GM12864 (cell line): ENCODE data around the gene FNBP1L.
"Not testable (repeated sequence)": the region's sequence is repeated elsewhere in the genome, so short reads cannot be mapped to it uniquely, and the experiment has no call there.

Source experiments
- DNase-seq: peaks from one replicate; pipeline ENCODE4 v3.0.0-alpha.2; 2011; ENCODE audit warnings: low read depth
- H3K4me3 ChIP-seq: 2 replicates; pipeline ENCODE4 v1.5.1; 2011; ENCODE audit warnings: mild to moderate bottlenecking, low read depth, low read length, control low read depth
- TF ChIP-seq, protein P1 (sequence below): IDR thresholded peaks from 2 replicates; pipeline ENCODE4 v1.5.1; 2011; ENCODE audit warnings: low read depth, mild to moderate bottlenecking, moderate library complexity, low read length, control low read depth, inconsistent platforms; ENCODE audit errors: missing control alignments

Gene FNBP1L

DNA sequence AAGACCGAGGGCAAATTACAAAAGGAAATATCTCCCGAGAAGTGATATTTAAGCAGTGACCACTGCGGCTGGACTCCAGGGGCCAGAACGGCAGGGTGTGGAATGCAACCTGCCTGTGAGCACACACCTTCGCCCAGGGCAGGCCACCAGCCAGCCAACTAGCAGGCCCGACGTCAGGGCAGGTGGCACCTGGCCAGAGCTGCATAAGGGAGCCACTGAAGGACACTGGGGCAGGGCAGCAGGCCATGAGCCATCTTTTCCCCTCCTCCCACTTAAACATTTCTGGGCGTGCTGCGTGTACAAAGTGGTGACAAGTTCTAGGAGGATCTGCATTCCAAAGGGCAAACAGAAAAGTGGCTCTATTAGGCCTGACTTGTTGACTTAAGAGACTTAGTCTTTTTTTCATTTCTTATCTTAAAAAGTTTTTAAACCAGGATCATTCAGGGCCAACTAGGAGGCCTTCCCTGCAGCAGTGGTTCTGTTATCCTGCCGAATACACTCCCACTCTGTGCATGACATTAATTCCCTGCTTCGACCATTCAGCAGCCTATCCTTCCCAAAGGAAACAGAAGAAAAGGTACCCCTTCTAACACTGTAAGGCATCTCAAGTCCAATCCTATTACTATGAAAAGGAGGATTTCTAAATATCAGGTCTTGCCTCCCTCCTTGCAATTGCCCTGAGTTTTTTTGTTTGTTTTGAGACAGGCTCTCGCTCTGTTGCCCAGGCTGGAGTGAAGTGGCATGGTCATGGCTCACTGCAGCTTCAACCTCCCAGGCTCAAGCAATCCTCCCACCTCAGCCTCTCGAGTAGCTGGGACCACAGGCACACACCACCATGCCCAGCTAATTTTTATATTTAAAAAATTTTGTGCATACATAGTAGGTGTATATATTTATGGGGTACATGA, 137.4 kb downstream of the FNBP1L start:
- no peak overlapping the region for H3K4me3 ChIP-seq
- no peak for DNase-seq
- TF ChIP-seq, protein P1, sequence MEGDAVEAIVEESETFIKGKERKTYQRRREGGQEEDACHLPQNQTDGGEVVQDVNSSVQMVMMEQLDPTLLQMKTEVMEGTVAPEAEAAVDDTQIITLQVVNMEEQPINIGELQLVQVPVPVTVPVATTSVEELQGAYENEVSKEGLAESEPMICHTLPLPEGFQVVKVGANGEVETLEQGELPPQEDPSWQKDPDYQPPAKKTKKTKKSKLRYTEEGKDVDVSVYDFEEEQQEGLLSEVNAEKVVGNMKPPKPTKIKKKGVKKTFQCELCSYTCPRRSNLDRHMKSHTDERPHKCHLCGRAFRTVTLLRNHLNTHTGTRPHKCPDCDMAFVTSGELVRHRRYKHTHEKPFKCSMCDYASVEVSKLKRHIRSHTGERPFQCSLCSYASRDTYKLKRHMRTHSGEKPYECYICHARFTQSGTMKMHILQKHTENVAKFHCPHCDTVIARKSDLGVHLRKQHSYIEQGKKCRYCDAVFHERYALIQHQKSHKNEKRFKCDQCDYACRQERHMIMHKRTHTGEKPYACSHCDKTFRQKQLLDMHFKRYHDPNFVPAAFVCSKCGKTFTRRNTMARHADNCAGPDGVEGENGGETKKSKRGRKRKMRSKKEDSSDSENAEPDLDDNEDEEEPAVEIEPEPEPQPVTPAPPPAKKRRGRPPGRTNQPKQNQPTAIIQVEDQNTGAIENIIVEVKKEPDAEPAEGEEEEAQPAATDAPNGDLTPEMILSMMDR: no peak

DNA sequence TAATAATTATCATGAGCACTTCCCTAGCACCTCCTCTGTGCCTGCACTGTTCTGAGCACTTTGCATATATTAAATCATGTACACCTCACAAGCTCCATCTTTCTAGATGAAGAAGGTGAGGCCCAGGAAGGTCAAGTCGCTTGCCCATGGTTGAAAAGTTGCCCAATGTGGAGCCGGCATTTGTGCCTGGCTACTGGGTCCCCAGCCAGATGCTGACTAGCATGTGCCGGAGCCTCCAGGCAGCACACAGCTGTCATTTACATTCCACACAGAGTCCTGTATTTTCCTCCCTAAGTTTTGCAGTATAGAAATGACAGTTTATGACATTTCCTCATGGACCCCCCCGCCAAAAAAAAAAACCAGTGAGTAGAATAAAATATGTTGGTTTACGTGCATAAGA, 139.4 kb downstream of the FNBP1L start:
- TF ChIP-seq, protein P1: no peak
- DNase-seq: no peak
- H3K4me3 ChIP-seq: no peak overlapping the region

DNA sequence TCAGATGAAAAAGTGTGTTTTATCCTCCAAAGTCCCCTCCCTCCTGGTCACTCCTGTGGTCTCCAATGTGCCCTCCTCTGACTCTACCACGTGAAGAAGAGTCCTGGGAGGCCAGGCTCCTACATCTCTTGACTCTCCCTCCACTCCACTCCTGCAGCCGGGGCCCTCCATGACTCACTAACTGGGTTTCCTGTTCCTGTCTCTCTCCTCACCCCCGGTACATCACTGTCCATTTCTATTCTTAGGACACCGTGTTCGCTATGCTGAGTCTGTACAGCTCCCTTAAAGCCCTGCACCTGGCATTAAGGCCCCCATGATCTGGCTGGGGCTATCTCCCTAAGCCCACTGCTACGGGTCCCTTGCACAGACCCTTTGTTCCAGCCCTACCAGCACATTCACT, 140.3 kb downstream of the FNBP1L start:
- TF ChIP-seq, protein P1: no peak
- H3K4me3 ChIP-seq: no peak overlapping the region
- DNase-seq: no peak

DNA sequence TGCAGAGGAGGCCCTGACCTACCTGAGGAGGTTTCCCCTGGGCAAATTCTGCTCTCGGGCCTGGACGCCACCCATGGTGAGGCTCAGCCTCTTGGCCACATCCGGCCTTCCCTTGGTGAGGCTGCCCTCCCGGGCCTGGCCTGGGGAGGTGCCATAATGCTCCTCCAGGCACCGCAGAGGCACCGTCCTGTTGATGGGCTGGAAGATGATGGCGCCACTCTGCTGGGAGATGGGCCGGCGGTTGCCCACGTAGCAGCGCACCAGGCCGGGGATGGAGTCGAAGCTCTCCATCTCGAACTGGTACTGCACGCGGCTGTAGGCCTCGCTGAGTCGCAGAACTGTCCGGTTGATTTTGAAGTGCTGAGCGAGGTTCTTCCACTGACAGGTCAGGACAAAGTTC, 141.0 kb downstream of the FNBP1L start:
- no peak for DNase-seq
- TF ChIP-seq, protein P1: no peak
- H3K4me3 ChIP-seq: no peak overlapping the region

DNA sequence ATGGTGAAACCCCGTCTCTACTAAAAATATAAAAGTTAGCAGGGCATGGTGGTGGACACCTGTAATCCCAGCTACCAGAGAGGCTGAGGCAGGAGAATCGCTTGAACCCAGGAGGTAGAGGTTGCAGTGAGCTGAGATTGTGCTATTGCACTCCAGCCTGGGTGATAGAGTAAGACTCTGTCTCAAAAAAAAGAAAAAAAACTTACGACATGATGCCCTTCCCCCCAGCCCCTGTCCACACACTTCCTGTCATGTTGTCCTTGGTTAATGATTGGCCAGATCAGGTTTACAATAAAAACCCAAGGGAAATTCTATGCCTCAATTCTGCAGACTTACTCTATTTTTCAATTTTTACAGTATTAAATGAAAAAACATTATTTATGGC, 143.4 kb downstream of the FNBP1L start:
- H3K4me3 ChIP-seq, DNase-seq: not testable (repeated sequence)

DNA sequence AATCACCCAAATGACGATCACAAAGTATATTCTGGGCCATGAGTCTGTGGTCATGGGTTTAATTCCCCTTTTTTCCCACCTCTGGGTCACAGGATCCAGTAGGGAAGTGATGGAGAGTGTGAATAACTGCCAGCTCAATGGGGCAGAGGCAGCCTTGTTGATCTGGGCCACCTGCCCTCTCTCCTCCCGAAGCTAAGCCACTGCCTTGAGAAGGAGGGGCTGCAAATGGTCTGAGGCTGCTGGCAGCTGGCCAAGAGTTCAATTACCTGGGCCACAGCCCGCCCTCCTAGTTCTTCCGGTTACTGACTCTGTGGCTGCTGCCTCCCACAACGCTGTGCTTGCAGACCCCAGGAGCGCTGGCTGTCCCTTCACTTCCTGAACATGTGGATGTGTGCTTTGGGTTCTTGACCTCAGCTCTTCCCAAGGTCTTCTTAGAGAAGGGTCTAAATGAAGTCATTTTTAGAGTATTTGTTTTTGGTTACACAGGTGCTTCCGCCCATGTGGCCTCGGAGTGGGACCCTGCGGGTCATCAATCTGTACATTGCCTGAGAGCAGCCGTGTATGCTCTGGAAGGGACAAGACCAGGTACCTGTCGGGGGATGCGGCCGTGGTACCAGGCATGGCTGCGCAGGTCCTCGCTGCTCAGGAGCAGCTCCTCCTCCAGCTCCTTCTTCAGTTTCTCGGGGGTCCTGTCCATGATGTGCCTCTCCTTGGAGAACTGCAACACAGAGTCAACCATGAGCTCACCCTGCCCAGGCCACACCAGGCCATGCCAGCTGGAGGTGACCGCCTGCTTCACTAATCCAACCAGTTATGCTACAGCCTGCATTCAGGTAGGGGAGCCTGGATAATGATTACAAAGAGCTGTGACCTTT, 144.0 kb downstream of the FNBP1L start:
- TF ChIP-seq, protein P1: no peak
- H3K4me3 ChIP-seq: no peak overlapping the region
- DNase-seq: peak; percentile 58

DNA sequence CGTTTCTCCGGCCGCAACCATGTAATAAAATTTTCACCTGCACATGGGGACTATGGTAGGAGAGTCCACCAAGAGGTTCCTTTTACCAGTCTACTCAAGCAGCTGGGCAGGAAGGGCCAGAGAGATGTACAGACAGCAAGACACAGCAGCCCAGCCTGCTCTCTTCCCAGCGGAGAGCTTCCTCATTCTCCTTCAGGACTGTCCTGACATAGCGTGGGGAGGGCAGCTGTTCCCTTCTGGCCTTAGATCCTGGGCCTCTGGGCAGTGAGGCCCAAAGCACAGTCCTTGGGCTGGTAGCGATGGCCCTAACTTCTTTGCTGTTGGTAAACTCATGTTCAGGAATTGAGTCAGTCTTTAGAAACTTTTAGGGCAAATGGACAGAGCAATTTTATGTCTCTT, 144.6 kb downstream of the FNBP1L start:
- DNase-seq: no peak
- H3K4me3 ChIP-seq: no peak overlapping the region
- TF ChIP-seq, protein P1: no peak
